Coronary artery (tissue), 2 donors: Measurements from ENCODE around the gene NKIRAS2.

Experiments used
- DNase-seq: peaks from one replicate; pipeline ENCODE4 v3.0.0-alpha.2; 2017; ENCODE audit warnings: low spot score
- H3K27ac ChIP-seq, 2 donors: fragments of 200-600 bp; sonication (generic); one replicate each; pipeline ENCODE4 v1.5.1; 2016 to 2019
- H3K4me3 ChIP-seq: fragments of 200-600 bp; sonication (generic); 2 replicates; pipeline ENCODE4 v1.5.1; 2016; ENCODE audit warnings: mild to moderate bottlenecking, moderate library complexity
- CTCF ChIP-seq: fragments of 200-600 bp; sonication (generic); IDR thresholded peaks from one replicate; pipeline ENCODE4 v1.5.1; 2019; ENCODE audit warnings: antibody characterized with exemption

NKIRAS2 gene

GRCh38 chr17:42059815-42060214 is 39.9 kb downstream of the NKIRAS2 start:
- DNase-seq = no peak
- TF ChIP-seq CTCF = no peak
- Histone ChIP-seq H3K27ac (no peak overlapping the region), H3K4me3 (no peak overlapping the region)

GRCh38 chr17:42060231-42060630 is 40.3 kb downstream of the NKIRAS2 start:
- no peak for DNase-seq
- Histone ChIP-seq H3K27ac (no peak overlapping the region), H3K4me3 (no peak overlapping the region)
- no peak for TF ChIP-seq CTCF

- DNase-seq = no peak
- Histone ChIP-seq H3K27ac (no peak overlapping the region), H3K4me3 (no peak overlapping the region)
- TF ChIP-seq CTCF = no peak
Observed at GRCh38 chr17:42061646-42062487, 42.0 kb downstream of the NKIRAS2 start.

GRCh38 chr17:42062681-42063080 is 42.8 kb downstream of the NKIRAS2 start:
- no peak for DNase-seq
- H3K27ac ChIP-seq = no peak overlapping the region
- TF ChIP-seq CTCF = no peak
- no peak overlapping the region for H3K4me3 ChIP-seq

GRCh38 chr17:42065201-42065600 is 45.3 kb downstream of the NKIRAS2 start:
- no peak for DNase-seq
- no peak for TF ChIP-seq CTCF
- Histone ChIP-seq H3K27ac (no peak overlapping the region), H3K4me3 (no peak overlapping the region)

GRCh38 chr17:42067371-42068091 is 47.6 kb downstream of the NKIRAS2 start:
- no peak for DNase-seq
- peak; percentile 88 for TF ChIP-seq CTCF
- Histone ChIP-seq H3K4me3 (no peak overlapping the region), H3K27ac (no peak overlapping the region)
